Endodermal cell (in vitro differentiated cells): ENCODE results near the gene NMT2. TPM values are rescaled to one million over a fixed set of nuclear protein-coding genes. Genes with fewer than 3 reads are reported as not detected.

Source experiments
- DNase-seq: peaks from one replicate; pipeline ENCODE4 v3.0.0-alpha.2; 2017
- H3K27ac ChIP-seq: 2 replicates; pipeline ENCODE4 v1.5.1; 2013; ENCODE audit warnings: mild to moderate bottlenecking, low read depth, low read length, moderate library complexity
- H3K27me3 ChIP-seq: 2 replicates; pipeline ENCODE4 v1.6.1; 2013; ENCODE audit warnings: mild to moderate bottlenecking, low read length, moderate library complexity; ENCODE audit not compliant: insufficient read depth, control insufficient read depth, poor library complexity, severe bottlenecking
- H3K36me3 ChIP-seq: 2 replicates; pipeline ENCODE4 v1.7.0; 2013; ENCODE audit warnings: mild to moderate bottlenecking, low read length, moderate library complexity; ENCODE audit not compliant: control insufficient read depth, insufficient read depth
- H3K4me1 ChIP-seq: one replicate; pipeline ENCODE4 v1.7.0; 2013; ENCODE audit warnings: low read length; ENCODE audit not compliant: control insufficient read depth, insufficient read depth
- H3K4me3 ChIP-seq: 2 replicates; pipeline ENCODE4 v1.5.1; 2013; ENCODE audit warnings: mild to moderate bottlenecking, low read length, moderate library complexity
- H3K9ac ChIP-seq: 2 replicates; pipeline ENCODE4 v1.6.1; 2013; ENCODE audit warnings: mild to moderate bottlenecking, low read length, moderate library complexity; ENCODE audit not compliant: poor library complexity, severe bottlenecking; ENCODE audit errors: extremely low read depth
- H3K9me3 ChIP-seq: 2 replicates; pipeline ENCODE4 v1.6.1; 2013; ENCODE audit warnings: mild to moderate bottlenecking, low read length, moderate library complexity; ENCODE audit not compliant: control insufficient read depth
- H3K27ac Mint-ChIP-seq: 2 replicates; pipeline ENCODE4 v1.8.0; 2020; ENCODE audit warnings: mixed read lengths
- H3K27me3 Mint-ChIP-seq: 2 replicates; pipeline ENCODE4 v1.8.0; 2021; ENCODE audit warnings: mild to moderate bottlenecking, mixed read lengths; ENCODE audit not compliant: insufficient read depth
- H3K36me3 Mint-ChIP-seq: 2 replicates; pipeline ENCODE4 v1.8.0; 2020; ENCODE audit warnings: low read depth, mixed read lengths
- H3K4me1 Mint-ChIP-seq: 2 replicates; pipeline ENCODE4 v1.8.0; 2020; ENCODE audit warnings: mixed read lengths
- H3K4me3 Mint-ChIP-seq: 2 replicates; pipeline ENCODE4 v1.8.0; 2020; ENCODE audit warnings: mild to moderate bottlenecking, moderate library complexity, mixed read lengths
- H3K9me3 Mint-ChIP-seq: 2 replicates; pipeline ENCODE4 v1.8.0; 2020; ENCODE audit warnings: mild to moderate bottlenecking, mixed read lengths
- WGBS, 2 experiments: methylation state at CpG; one replicate each; pipeline versions ENCODE4 v1.1.5 to v1.1.7; 2013; ENCODE audit warnings: missing lambda C conversion rate in 2 of 2, mixed read lengths in 1 of 2; ENCODE audit not compliant: insufficient coverage in 1 of 2, insufficient read length in 1 of 2; 5-methylcytosine and 5-hydroxymethylcytosine counted together
- total RNA-seq, 2 donors: library from RNA; stranded (reverse); fragmentation: NEBNext Ultra II Directional in 1 of 2; extraction: Animal tissue kit (Norgen Biotek cat#: 25700) in 1 of 2; gene quantifications; 2 replicates in 1 of 2; 3 replicates in 1 of 2; pipeline ENCODE4 v1.2.1, GENCODE V29; 2021
- TF ChIP-seq, protein P1 (sequence below): fragments of 200-600 bp; sonication (generic); conservative IDR thresholded peaks from 2 replicates; pipeline ENCODE4 v1.5.0; 2021; ENCODE audit warnings: antibody characterized with exemption, mild to moderate bottlenecking

NMT2 gene
- total RNA-seq, 2 donors from 2014 or later: 21.7 to 21.9 TPM

DNA sequence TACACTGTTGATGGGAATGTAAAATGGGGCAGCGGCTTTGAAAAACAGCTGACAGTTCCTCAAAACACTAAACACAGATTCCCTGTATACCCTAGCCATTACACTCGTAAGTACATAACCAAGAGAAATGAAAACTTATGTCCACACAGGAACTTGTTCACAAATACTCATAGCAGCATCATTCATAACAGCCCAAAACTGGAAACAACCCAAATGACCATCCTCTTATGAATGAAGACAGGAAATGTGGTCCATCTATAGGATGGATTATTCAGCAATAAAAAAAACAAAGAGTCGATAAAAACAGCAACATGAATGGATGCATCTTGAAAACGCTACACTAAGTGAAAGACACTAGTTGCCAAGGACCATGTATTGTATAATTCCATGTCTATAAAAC is 23.7 kb downstream of the NMT2 start:
- Mint-ChIP-seq H3K9me3 (no peaks in the 10 kb centered on the region), H3K27ac (no peak overlapping the region), H3K36me3 (peaks cover 12% of the 10 kb centered on the region), H3K27me3 (no peaks in the 10 kb centered on the region), H3K4me3 (no peak overlapping the region), H3K4me1 (peaks cover 12% of the 10 kb centered on the region)
- no peaks in the 10 kb centered on the region for H3K27me3 ChIP-seq
- no peak overlapping the region for H3K27ac ChIP-seq
- no peak overlapping the region for H3K9ac ChIP-seq
- no peak for DNase-seq
- peaks cover 11% of the 10 kb centered on the region for H3K36me3 ChIP-seq
- TF ChIP-seq, protein P1, sequence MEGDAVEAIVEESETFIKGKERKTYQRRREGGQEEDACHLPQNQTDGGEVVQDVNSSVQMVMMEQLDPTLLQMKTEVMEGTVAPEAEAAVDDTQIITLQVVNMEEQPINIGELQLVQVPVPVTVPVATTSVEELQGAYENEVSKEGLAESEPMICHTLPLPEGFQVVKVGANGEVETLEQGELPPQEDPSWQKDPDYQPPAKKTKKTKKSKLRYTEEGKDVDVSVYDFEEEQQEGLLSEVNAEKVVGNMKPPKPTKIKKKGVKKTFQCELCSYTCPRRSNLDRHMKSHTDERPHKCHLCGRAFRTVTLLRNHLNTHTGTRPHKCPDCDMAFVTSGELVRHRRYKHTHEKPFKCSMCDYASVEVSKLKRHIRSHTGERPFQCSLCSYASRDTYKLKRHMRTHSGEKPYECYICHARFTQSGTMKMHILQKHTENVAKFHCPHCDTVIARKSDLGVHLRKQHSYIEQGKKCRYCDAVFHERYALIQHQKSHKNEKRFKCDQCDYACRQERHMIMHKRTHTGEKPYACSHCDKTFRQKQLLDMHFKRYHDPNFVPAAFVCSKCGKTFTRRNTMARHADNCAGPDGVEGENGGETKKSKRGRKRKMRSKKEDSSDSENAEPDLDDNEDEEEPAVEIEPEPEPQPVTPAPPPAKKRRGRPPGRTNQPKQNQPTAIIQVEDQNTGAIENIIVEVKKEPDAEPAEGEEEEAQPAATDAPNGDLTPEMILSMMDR: no peak
- no peak overlapping the region for H3K4me3 ChIP-seq
- peaks cover 3% of the 10 kb centered on the region for H3K4me1 ChIP-seq
- 92 to 94% methylated on average over 3 to 4 of the region's 4 CpGs for WGBS, 2 experiments
- no peaks in the 10 kb centered on the region for H3K9me3 ChIP-seq

DNA sequence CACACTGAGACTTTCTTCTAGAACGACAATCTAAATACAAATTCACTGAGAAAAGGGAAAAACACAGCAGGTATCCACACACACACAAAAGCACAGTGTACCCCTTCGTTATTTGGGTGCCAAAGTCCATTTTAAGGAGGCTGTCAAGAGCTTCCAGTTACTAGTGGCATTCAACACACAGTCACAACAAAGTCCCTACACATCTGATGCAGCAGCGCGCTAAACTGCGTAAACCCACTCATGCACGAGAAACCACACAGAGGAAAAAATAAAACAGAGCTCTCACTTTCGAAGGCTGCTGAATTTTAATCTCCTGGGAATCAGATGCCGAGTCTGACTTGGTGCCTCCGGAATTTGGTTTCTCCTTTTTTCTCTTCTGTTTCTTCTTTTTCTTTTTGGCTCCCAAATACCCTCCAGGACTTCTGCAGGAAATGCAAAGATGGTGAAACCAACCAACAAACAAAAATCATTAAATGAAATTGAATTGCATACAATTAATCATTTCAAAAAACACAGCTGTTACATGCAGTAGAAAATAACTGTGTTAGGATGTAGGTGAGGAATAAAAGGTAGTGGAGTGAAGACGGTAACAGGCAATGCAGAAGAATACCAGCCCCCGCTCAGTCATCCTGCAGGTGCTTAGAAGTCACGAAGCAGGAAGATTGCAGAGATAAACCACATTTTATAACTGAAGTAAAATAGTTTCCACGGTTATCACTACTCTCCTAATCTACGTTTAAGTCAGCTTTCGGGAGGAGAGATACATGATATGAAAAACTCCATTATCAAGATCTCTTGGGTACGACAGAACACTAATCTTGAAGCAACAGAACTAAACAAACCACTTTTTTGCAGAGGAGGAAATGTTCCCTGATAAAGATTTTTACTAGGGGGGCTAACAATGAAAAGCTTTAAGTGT is 27.1 kb downstream of the NMT2 start:
- no peak for DNase-seq
- Histone ChIP-seq H3K27me3 (no peaks in the 10 kb centered on the region), H3K4me3 (no peak overlapping the region), H3K36me3 (peaks cover 26% of the 10 kb centered on the region), H3K9me3 (no peaks in the 10 kb centered on the region), H3K9ac (no peak overlapping the region), H3K4me1 (peaks cover 3% of the 10 kb centered on the region), H3K27ac (peak overlapping the region; percentile 2)
- H3K4me3 Mint-ChIP-seq: no peak overlapping the region
- H3K27ac Mint-ChIP-seq: no peak overlapping the region
- H3K9me3 Mint-ChIP-seq: no peaks in the 10 kb centered on the region
- WGBS, 2 experiments: 83 to 90% methylated on average over 14 to 16 of the region's 16 CpGs
- peaks cover 12% of the 10 kb centered on the region for H3K4me1 Mint-ChIP-seq
- no peaks in the 10 kb centered on the region for H3K27me3 Mint-ChIP-seq
- peaks cover 27% of the 10 kb centered on the region for H3K36me3 Mint-ChIP-seq
- TF ChIP-seq, protein P1: no peak

GRCh38 chr10:15140698-15141097 is 27.8 kb downstream of the NMT2 start:
- peaks cover 3% of the 10 kb centered on the region for H3K4me1 ChIP-seq
- no peak overlapping the region for H3K4me3 ChIP-seq
- H3K4me1 Mint-ChIP-seq: peaks cover 12% of the 10 kb centered on the region
- WGBS, 2 experiments: 96 to 97% methylated on average over 5 to 7 of the region's 7 CpGs
- TF ChIP-seq, protein P1: no peak
- H3K27ac Mint-ChIP-seq: no peak overlapping the region
- no peak overlapping the region for H3K4me3 Mint-ChIP-seq
- no peaks in the 10 kb centered on the region for H3K9me3 ChIP-seq
- no peaks in the 10 kb centered on the region for H3K27me3 Mint-ChIP-seq
- peak overlapping the region; percentile 2 for H3K27ac ChIP-seq
- H3K9me3 Mint-ChIP-seq: no peaks in the 10 kb centered on the region
- no peaks in the 10 kb centered on the region for H3K27me3 ChIP-seq
- H3K36me3 Mint-ChIP-seq: peaks cover 27% of the 10 kb centered on the region
- H3K36me3 ChIP-seq: peaks cover 26% of the 10 kb centered on the region
- no peak for DNase-seq
- no peak overlapping the region for H3K9ac ChIP-seq
